GM13976 (cell line): Measurements from ENCODE around the gene RNF166.
A peak's percentile ranks its signal among the peaks of the same experiment; 100 is the strongest.

ENCODE experiments used
- DNase-seq: peaks from one replicate; pipeline ENCODE4 v3.0.0; 2012; ENCODE audit warnings: low spot score
- in situ Hi-C: fragments of 300-500 bp; cut with MboI; formaldehyde crosslinking; loops from one replicate; pipeline ENCODE4 v1.12.0; 2022; ENCODE audit warnings: low sequenced_read_pairs, mixed read lengths, inconsistent platforms; ENCODE audit not compliant: unreplicated experiment
- TF ChIP-seq, protein P1 (sequence below): IDR thresholded peaks from 2 replicates; pipeline ENCODE4 v1.5.1; 2012; ENCODE audit warnings: borderline replicate concordance, mild to moderate bottlenecking; ENCODE audit not compliant: insufficient read depth; ENCODE audit errors: extremely low read depth, missing control alignments, control extremely low read depth

RNF166 gene

DNA sequence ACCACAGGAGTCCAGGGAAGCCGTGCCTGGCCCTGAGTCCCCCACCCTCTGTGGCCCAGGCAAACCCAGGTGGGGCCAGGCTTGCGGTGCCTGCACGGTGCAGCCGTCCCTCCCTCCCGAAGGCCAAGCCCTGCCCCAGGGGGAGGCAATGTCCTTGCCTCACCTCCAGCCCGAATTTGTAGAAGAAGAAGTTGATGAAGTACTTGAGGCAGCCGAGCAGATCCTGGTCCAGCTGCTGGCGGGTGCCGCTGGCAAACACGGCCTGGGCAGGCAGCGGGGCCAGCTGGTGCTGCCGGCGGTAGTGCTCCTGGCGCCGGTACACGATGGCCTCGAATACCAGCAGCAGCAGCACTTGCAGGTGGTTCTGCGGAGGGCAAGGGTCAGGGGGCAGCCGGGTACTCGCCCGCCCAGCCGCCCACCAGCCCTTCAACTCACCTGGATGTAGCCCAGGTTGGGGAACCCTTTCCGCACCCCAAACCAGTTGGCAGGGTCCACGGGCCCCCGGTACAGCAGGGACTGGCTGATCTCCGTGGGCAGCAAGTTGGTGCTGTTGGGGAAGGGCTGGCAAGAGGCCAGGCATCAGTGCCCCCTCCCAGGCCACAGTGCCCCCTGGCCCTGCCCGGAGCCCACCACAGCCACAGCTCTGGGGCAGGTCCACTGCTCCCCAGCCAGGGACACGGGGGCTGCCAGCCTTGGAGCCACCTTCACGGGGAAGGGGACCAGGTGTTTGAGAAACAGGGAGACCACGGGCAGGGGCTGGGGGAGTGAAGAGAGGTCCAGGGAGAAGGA lies 26.2 kb upstream of the RNF166 start:
- TF ChIP-seq, protein P1, sequence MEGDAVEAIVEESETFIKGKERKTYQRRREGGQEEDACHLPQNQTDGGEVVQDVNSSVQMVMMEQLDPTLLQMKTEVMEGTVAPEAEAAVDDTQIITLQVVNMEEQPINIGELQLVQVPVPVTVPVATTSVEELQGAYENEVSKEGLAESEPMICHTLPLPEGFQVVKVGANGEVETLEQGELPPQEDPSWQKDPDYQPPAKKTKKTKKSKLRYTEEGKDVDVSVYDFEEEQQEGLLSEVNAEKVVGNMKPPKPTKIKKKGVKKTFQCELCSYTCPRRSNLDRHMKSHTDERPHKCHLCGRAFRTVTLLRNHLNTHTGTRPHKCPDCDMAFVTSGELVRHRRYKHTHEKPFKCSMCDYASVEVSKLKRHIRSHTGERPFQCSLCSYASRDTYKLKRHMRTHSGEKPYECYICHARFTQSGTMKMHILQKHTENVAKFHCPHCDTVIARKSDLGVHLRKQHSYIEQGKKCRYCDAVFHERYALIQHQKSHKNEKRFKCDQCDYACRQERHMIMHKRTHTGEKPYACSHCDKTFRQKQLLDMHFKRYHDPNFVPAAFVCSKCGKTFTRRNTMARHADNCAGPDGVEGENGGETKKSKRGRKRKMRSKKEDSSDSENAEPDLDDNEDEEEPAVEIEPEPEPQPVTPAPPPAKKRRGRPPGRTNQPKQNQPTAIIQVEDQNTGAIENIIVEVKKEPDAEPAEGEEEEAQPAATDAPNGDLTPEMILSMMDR = no peak
- DNase-seq = no peak
- in situ Hi-C loops = no loop called here

DNA sequence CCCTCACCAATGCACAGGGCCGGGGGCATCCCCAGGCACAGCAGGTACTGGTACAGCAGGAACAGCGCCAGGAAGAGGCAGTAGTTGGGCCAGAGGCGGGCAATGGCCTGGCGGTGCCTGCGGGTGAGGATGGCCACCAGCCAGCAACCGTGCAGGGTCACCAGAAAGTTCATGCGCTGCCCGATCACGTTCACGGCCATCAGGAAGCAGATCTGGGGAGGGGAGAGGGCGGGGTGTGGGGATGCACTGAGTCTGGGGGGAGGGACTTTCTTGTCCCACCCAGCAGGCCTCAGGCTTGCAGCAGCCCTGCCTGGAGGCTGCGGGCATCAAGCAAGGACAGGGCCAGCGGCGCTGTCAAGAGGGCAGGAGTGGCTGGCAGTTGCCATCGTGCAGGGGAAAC lies 25.5 kb upstream of the RNF166 start:
- TF ChIP-seq, protein P1 = no peak
- DNase-seq = peak; percentile 71
- in situ Hi-C loops = no loop called here

DNA sequence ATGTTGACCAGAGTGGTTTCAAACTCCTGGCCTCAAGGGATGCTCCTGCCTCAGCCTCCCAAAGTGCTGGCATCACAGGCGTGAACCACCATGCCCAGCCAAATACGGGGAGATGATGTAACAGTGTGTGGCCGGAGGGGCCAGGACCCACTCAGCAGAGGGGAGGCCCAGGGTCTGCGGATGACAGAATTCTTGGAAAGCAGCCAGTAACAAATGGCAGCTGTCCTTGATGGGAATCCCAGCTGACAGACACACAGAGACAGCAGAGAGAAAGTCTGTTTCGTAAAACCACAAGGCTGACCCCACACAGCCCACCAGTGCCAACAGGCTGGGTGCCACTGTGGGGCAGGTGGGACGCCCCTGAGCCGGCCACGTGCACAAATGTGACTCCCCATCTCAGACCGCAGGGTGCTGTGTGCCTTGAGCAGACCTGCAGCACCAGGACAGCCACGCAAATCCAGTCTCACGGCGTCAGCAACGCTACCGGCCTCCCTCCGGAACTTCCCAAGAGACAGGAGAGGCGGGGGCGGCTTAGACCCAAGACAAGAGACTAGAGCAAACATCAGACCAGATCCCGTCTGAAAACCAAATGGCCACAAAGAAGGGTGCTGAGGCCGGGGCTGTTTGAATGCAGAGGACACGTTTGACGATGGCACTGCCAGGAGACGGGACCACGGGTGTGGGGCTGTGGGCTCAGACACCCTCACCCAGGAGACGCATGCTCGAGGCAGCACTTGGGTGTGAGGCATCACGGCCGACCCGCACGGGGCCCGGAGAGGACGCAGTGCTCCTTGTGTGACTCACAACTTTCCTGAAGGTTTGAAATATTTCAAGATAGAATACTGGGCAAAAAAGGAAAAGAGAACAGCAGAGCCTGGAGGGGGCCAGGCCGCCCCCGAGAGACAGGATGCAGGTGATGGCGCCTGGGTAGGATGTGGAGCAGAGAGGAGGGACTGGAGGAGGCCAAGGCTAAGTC lies 24.7 kb upstream of the RNF166 start:
- TF ChIP-seq, protein P1 = no peak
- no peak for DNase-seq
- in situ Hi-C loops = no loop called here

DNA sequence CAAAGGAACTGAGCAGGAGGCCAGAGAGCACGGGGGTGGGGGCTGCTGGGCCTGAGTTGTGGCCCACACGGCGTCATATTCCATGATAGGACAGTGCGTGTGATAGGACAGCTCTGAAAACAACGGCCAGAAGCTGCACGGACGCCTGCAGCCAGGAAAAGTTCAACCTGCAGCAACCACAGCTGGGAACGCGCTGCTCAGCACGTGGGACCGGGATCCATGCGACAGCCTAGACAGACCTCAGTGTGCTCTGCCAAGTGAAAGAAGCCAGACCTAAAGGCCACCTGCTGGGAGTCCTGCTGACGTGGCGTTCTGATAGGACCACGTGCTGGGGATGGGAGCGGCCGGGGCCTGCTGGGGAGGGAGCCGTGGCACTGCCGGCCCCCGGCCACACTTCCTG lies 21.7 kb upstream of the RNF166 start:
- no peak for DNase-seq
- TF ChIP-seq, protein P1 = no peak
- in situ Hi-C loops = no loop called here

DNA sequence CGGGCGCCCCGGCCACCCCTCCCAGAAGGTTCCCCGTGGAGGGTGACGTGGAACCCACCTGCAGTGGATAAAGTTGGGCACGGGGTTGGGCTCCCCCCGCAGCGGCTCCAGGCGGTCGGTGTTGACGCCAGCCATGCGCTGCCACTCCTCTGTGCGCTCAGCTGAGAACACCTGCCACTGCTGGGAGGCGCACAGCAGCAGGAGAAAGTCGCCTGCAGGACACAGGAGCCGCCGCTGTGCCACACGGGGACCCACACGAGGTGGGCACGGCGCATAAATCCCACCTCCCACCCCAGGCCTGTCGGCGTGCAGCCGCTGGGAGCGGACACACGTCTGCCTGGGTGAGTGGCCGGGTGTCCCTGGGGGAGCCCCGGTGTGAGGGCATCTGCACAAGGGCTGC lies 20.8 kb upstream of the RNF166 start:
- DNase-seq = no peak
- in situ Hi-C loops = no loop called here
- TF ChIP-seq, protein P1 = no peak

DNA sequence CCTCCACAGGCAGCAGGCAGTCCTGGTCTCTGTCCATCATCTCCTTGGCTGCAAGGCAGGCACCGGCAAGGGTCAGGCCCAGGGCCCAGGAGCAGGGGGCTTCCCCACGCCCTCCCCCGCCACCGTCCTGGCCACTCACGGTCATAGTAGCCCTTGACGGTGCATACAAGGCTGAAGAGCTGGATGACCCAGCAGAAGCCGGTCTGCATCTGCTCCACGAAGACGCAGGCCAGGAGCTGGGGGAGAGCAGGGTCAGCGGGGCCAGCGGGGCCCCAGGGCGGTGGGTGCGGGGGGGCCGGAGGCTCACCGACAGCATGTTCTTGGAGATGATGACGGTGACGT lies 20.2 kb upstream of the RNF166 start:
- in situ Hi-C loops = no loop called here
- no peak for DNase-seq
- TF ChIP-seq, protein P1 = no peak
